GM18519 (cell line): Measurements from ENCODE around the gene SLC22A14.
"Not testable (repeated sequence)": the region's sequence is repeated elsewhere in the genome, so short reads cannot be mapped to it uniquely, and the experiment has no call there.

Source experiments
- ATAC-seq: cut with Tn5 transposase; IDR thresholded peaks from one replicate; pipeline ENCODE4 v1.9.1; 2021; ENCODE audit warnings: mild to moderate bottlenecking, moderate library complexity; ENCODE audit not compliant: unreplicated experiment, low FRiP score

Gene SLC22A14

GRCh38 chr3:38270606-38271005 lies 11.5 kb upstream of the SLC22A14 start:
- no peak for ATAC-seq

DNA sequence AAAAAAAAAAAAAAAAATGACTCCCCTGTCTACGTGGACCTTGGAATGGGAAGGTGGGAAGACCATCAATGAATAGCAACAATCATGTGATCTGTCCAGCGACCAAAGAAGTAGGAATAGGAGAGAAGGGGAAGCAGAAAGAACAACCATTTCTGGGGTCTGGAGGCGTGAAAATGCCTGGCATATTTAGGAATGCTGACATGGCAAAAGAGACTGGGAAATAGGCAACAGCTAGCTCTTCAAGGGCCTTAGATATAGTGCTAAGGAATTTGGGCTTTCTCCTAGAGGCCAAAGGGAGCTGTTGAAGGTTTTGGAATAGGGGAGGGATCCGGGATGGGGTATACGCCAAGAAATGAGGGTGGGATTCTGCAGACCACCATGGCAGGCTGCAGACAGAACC lies 10.5 kb upstream of the SLC22A14 start:
- ATAC-seq = no peak

DNA sequence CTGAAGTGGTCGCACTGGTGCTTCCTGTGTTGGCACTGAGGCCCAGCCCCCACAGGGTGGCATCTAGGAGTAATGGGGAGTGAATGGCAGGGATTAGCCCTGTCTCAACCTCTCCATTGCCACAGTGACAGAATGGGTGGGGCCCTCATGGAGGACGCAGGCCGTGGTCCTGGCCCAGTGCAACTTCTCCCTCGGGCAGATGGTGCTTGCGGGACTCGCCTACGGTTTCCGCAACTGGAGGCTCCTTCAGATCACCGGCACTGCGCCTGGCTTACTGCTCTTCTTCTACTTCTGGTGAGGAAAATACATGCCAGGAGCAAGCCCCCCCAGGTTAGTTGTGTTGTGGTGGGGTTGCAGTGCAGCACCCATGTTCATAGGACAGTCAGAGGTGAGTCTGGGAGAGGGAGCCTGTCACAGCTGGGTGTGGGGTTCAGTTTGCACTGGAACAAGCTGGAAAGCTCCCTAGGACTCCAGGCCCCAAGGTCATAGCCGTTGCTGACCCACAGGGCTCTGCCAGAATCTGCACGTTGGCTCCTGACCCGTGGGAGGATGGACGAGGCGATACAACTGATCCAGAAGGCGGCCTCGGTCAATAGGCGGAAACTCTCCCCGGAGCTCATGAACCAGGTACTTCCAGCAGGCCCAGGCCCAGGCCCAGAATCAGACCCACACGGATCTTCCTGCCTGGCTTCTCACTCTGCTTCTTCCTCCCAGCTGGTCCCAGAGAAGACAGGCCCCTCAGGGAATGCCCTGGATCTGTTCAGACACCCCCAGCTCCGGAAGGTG lies 7.0 kb upstream of the SLC22A14 start:
- ATAC-seq = no peak

DNA sequence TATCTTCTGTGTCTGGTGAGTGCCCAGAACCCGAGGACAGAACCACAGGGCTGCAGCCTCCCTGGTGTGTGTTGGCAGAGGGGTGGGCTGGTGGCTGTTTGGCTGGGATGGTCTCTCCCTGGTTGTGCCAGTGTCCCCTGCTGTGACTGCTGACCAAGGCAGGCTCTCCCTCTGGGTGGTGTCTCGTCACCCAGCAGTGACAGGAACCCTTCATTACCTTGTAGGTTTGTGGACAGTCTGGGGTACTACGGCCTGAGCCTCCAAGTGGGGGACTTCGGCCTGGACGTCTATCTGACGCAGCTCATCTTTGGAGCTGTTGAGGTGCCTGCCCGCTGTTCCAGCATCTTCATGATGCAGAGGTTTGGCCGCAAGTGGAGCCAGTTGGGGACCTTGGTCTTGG lies 6.4 kb upstream of the SLC22A14 start:
- ATAC-seq = no peak

GRCh38 chr3:38276081-38276916 lies 5.8 kb upstream of the SLC22A14 start:
- no peak for ATAC-seq

DNA sequence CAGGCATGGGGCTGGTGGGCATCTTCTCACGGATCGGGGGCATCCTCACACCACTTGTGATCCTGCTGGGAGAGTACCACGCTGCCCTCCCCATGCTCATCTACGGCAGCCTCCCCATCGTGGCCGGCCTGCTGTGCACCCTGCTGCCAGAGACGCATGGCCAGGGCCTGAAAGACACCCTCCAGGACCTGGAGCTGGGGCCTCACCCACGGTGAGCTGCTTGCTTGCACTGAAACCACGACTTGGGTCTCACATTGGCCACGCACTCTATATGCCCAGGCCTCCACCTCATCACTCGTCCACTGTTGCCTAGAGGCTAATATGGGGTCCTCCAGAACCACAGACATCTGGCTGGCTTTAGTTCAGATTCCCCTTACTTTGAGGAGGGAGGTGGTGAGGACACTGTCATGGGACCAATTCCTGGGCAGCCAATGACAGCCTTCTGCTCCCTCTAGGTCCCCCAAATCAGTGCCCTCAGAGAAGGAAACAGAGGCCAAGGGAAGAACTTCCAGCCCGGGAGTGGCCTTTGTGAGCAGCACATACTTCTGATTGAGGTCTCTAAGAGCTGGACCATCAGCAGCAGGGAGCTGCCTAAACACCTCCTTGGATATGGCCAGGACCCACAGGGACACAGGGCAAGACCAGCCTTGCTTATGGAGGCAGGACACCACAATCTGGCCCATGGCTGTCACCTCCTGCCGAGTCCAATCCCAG lies 5.0 kb upstream of the SLC22A14 start:
- ATAC-seq = no peak

GRCh38 chr3:38278841-38279240 lies 3.3 kb upstream of the SLC22A14 start:
- no peak for ATAC-seq

DNA sequence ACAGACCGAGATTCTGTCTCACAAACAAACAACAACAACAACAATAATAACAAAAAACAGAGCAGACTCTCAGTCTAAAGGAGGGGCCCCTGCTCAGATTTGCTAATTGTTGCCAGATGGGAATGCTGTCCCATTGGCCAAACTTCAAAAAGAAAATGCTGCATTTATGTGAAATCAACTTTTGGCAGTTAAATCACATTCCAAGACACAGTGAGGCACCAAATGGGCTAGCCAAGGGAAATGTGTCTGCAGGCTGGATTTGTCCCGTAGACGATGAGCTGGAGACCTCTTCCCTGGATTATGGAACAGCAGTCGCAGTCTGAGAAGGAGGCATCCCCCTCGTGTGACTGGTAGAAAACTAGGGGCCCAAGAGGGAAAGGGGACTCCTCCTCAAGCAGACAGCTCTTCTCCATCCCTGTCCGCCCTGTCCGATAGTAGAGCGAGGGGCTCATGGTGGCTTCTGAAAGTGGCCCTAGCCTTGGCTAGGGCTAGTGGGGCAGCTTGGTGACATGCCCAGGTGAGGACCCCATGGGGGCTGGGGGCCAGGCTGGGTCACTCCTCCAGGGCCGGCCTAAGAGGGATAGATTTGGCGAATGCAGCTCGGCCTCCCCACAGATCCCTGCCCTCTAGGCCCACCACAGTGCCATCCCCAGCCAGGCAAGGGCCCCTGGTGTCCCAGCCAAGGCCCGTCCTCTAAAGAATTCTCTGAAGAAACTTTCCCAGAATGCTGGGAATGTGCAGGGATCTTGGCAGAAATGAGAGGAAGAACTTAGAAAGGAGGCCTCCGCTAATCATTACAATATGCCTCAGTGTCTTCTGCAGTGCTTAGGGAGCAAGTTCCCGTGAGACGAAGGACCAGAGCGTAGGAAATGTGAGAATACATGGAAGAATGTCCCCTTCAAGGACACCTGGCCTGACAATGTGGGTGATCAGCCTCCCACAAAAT lies 2.0 kb downstream of the SLC22A14 start:
- ATAC-seq = no peak

DNA sequence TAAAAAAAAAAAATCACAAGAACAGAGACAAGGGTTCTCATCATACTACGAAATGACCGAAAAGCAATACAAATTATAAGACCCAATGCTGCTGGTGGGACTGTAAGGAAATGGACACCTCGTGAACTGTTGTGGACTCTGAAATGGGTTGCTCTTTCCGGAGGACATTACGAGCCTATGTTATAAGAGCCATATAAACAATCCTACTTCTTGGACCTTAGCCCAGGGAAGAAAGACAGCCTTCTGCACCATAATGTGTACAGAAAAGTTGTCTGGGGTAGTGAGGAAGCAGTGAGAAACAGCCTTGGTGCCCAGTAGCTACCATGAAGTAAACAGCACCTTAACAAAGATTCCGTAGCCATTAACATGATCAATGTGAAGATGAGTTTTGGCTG lies 2.7 kb downstream of the SLC22A14 start:
- ATAC-seq = no peak

GRCh38 chr3:38289286-38290217 lies 7.5 kb downstream of the SLC22A14 start:
- not testable (repeated sequence) for ATAC-seq

DNA sequence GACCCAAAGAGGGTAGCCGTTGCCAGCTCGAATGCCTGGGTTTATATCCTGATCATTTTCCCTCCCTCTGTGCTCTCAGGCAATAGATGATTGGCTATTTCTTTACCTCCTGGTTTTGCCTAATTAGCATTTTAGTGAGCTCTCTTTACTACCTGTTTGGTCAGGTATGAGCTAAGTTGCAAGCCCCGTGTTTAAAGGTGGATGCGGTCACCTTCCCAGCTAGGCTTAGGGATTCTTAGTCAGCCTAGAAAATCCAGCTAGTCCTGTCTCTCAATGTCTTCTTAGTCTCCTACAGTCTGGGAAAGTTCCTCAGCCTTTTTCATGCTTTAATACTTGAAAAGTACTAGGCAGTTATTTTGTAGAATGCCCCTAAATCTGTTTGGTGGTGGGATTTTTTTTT lies 15.0 kb downstream of the SLC22A14 start:
- not testable (repeated sequence) for ATAC-seq

DNA sequence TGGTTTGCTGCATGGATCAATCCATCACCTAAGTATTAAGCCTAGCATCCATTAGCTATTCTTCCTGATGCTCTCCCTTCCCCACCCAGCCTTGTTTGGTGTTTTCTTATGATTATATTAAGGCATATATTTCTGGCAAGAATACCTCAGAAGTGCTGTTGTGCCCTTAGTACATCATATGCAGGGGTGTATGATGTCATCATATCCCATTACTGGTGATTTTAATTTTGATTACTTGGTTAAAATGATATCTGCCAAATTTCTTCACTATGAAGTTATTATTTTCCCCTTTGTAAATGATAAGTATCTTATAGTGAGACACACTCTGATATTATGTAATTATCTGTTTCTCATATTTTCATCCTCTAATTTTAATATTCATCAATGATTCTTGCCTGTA lies 15.4 kb downstream of the SLC22A14 start:
- ATAC-seq = no peak

DNA sequence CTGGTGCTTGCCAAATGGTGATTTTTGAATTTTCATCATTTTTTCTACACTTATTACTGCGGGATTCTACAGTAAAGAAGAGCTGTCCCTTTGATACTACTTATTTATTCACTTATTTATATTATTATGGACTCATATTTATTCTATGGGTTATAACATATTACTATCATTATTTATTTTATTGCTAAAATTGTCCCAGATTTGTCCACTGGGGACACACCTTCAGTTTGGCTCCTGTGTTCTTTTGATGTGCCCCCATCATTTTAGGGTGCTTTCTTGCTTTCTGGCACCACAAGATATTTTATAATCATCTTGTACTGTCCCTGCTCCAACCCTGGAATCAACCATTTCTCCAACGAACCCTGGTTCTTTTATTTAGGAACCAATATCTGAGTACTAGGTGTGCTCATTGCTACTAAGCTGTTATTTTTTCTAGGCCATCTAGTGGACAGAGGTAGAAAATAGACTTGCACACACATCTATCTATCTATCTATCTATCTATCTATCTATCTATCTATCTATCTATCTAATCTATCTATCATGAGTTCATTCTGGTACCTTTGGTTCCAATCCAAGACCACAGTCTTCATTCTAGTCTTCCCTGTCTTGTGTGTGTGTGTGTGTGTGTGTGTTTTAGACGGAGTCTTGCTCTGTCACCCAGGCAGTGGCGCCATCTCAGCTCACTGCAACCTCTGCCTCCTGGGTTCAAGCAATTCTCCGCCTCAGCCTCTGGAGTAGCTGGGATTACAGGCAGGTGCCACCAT lies 16.0 kb downstream of the SLC22A14 start:
- ATAC-seq = no peak

DNA sequence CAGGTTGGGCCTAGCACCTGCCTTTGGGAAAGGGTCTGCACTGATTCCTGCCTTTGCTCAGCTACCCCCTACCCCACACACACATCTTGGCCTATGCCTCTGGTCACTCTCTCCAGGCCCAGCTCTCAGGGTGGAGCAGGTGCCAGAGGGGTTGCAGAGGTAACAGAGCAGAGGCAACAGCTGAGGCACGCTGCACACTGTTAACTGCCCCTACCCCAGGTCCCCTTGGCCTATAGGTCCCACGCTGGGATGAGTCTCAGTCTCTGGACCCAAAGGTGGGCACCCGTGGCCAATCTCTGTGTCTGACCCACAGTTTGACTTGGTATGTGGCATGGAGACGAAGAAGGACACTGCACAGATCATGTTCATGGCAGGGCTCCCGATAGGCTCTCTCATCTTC lies 24.8 kb downstream of the SLC22A14 start:
- no peak for ATAC-seq

DNA sequence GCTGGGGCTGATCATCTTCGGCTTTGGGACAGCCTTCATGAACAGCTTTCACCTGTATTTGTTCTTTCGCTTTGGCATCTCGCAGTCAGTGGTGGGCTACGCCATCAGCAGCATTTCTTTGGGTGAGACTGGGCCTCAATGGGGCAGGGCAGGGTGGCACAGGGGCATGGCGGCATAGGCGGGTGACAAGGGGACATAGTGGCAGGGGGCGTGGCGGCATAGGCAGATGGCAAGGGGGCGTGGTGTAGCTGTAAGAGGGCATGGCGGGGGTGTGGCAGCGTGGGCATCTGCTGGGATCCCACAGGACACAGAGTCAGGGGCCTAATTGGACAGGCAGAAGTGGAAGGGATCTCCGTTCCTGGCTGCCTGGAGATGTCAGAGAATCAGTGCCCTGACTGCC lies 25.5 kb downstream of the SLC22A14 start:
- ATAC-seq = no peak

- ATAC-seq = no peak
Measured at GRCh38 chr3:38308456-38308855, 26.4 kb downstream of the SLC22A14 start.

DNA sequence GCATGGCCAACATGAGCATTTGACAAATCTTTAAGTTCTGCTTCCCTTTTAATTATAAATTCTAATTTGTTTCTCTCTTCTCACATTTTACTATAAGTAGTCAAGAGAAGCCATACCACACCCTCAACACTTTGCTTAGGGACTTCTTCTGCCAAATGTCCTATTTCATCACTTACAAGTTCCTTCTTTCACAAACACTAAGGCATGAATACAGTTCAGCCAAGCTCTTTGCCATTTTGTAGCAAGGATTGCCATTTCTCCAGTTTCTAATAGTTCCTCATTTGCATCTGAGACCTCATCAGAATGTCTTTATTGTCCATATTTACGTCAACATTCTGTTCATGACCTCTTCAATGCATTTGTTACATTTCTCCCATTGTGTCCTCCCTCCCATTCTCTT lies 29.4 kb downstream of the SLC22A14 start:
- ATAC-seq = no peak

DNA sequence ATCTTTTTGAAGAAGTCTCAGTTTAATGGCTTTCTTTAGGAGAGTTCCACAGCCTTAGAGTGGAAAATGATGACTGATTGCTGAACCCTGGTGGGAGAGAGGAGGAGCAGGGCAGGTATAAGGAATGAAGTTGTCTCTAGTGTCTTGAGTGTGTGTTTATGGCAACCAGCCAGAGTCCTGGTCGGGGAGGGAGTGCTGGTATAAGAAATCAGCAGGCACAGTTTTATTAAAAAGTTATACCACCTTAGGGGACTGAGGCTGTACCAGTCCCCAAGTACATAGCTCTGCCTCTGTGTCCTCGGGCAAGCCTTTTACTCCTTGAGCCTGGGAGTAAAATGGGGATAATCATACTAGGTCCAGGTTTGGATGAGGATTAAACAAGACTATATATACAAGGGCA lies 29.8 kb downstream of the SLC22A14 start:
- ATAC-seq = no peak
